AG09309 (cell line): ENCODE results near the gene BAHCC1.

Experiments
- DNase-seq: peaks from one replicate; pipeline ENCODE4 v3.0.0-alpha.2; 2010; ENCODE audit warnings: low read depth
- H3K4me3 ChIP-seq: 2 replicates; pipeline ENCODE4 v1.5.1; 2011; ENCODE audit warnings: mild to moderate bottlenecking, low read depth, low read length, moderate library complexity; ENCODE audit not compliant: control insufficient read depth
- TF ChIP-seq, protein P1 (sequence below): IDR thresholded peaks from 2 replicates; pipeline ENCODE4 v1.5.1; 2011; ENCODE audit warnings: mild to moderate bottlenecking, low read depth, low read length, inconsistent platforms; ENCODE audit not compliant: insufficient read depth, control insufficient read depth; ENCODE audit errors: missing control alignments

The BAHCC1 gene

DNA sequence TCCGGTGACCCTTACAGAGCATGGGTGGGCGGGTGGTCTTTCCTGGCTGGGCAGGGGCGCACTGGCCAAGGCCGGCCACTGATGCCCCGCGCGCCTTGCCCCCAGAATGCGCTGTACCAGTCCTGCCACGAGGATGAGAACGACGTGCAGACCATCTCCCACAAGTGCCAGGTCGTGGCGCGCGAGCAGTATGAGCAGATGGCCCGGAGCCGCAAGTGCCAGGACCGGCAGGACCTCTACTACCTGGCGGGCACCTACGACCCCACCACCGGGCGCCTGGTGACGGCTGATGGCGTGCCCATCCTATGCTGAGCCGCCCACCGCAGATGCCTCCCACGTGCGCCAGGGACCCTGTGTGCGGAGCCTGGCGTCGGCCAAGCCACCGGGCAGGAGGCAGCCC, 68.2 kb downstream of the BAHCC1 start:
- TF ChIP-seq, protein P1, sequence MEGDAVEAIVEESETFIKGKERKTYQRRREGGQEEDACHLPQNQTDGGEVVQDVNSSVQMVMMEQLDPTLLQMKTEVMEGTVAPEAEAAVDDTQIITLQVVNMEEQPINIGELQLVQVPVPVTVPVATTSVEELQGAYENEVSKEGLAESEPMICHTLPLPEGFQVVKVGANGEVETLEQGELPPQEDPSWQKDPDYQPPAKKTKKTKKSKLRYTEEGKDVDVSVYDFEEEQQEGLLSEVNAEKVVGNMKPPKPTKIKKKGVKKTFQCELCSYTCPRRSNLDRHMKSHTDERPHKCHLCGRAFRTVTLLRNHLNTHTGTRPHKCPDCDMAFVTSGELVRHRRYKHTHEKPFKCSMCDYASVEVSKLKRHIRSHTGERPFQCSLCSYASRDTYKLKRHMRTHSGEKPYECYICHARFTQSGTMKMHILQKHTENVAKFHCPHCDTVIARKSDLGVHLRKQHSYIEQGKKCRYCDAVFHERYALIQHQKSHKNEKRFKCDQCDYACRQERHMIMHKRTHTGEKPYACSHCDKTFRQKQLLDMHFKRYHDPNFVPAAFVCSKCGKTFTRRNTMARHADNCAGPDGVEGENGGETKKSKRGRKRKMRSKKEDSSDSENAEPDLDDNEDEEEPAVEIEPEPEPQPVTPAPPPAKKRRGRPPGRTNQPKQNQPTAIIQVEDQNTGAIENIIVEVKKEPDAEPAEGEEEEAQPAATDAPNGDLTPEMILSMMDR, result no peak
- DNase-seq, result no peak
- no peak overlapping the region for H3K4me3 ChIP-seq

DNA sequence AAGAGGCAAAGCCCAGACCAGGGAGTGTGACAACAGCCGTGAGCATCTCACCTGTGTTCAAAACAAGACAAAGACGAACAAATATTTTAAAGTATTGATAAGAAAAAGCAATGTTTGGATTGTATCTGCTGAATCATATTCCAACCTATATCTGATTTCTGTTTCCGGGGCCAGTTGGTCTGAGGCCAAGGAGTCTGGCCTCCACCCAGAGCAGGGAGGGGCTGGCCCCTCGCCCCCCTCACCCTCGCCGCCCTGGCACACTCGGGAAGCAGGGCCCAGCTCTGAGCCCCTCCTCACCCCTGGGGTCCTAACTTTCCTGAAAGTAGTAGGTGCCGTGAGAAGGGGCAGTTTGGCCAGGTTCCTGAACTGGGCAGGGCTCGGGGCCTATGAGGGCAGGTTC, 69.3 kb downstream of the BAHCC1 start:
- no peak for DNase-seq
- TF ChIP-seq, protein P1, result no peak
- no peak overlapping the region for H3K4me3 ChIP-seq

DNA sequence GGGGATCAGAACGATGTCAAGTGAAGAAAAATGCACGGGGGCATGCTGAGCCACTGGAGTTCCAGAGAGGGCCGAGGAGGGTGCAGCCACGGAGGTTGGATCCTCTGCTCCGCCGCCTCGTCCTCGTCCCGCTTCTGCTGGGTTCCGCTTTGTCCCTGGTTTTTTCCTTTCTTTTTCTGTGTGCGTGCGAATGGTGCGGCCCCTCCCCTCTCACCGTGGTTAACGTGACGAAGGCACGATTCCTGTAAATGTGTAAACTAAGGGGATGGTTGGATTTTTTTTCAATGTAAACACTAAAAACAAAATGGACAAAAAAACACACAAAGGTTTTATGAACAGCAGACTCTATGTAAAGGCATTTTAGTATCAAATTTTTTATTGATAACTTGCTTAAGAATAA, 70.7 kb downstream of the BAHCC1 start:
- DNase-seq, result no peak
- TF ChIP-seq, protein P1, result no peak
- H3K4me3 ChIP-seq, result no peak overlapping the region

DNA sequence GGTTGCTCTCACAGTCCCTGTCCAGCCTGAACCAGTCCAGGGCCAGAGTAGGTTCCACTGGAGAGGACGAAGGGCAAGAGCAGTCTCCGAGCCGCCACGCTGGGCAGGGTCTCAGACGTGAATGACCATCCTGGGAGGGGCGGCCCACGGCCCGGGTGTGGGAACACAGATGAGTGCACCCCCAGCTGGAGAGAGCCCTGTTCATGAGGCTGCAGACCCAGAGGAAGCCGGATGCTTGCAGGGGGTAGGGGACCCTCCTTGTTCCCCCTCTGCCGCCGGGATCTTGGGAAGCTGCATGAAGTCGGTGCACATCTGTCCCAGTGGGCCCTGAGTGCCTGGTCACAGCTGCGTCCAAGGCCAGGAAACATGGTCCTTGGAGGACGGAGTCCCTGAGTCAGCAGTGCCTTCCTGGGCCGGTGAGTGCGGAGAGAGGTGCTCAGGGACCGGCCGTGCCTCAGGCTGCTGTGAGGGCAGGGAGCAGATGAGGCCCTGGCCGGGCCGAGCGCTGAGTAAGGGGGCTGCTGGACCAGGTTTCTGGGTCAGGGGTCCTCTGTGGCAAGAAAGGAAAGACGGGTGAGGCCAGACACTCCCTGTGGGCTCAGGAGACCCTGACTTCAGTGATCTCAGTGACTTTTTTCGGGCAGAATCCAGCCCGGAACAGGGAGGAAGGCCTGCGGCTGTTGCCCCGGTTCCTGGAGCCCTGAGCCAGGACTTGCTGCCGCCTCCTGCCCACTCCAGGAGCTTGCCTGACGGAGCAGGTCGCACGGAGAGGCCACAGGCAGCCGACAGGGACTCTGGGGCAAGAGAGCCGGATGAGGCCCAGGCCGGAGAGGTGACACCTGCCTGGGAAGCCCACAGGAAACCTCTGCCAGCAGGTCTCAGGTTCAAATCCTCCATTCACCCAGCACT, 71.6 kb downstream of the BAHCC1 start:
- no peak overlapping the region for H3K4me3 ChIP-seq

DNA sequence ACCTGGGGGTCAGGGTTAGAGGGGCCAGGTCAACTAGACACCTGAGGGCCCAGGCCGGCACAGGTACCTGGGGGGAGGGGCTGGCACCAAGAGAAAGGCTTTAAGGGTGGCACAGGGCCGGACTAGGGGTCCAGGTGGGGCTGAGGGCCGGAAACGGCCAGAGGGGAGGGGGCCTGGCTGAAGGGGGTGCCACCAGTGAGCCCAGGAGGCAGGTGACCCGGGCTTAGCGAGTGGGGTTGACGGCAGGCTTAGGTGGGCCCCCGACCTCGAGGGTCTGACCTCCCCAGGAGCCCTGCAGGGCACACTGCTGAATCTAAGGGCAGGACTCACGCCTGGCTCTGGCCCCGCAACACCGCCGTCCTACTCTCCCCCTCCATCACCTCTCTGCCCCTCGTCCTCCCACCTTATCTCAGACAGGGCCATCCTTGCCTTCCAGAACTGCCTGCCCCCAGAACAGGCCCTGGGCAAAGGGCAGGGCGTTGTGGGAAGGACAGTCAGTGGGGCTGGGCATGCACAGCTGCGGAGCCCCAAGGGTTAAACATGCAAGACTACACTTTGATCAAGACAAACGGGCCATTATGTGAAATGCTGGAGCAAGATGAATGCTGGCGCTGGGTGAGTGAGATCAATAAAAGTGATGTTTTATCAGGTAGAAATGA, 73.0 kb downstream of the BAHCC1 start:
- no peak for DNase-seq
- H3K4me3 ChIP-seq, result no peak overlapping the region
- TF ChIP-seq, protein P1, result no peak

More for the DNA sequence above, 71.6 kb downstream of the BAHCC1 start:
- TF ChIP-seq, protein P1, result no peak
- DNase-seq, result no peak

DNA sequence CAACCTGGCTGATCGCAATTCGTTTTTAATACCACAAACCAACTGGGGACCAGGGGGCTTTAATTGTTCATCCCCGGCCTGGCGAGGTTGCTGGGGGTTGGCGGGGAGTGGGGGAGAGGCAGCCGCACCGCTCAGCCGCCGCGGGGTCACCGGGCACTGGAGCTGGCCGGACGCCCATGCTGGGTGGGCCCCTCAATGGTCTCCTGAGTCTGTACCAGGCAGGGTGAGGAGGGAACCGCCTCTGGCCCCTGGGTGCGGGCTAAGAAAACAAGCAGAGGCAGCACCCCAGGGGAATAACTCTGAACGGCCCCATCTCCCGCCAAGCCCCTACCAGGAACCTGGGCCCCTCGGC, 73.5 kb downstream of the BAHCC1 start:
- TF ChIP-seq, protein P1, result no peak
- no peak overlapping the region for H3K4me3 ChIP-seq
- no peak for DNase-seq
